Measurements from ENCODE around the gene CCDC40.

The CCDC40 gene

DNA sequence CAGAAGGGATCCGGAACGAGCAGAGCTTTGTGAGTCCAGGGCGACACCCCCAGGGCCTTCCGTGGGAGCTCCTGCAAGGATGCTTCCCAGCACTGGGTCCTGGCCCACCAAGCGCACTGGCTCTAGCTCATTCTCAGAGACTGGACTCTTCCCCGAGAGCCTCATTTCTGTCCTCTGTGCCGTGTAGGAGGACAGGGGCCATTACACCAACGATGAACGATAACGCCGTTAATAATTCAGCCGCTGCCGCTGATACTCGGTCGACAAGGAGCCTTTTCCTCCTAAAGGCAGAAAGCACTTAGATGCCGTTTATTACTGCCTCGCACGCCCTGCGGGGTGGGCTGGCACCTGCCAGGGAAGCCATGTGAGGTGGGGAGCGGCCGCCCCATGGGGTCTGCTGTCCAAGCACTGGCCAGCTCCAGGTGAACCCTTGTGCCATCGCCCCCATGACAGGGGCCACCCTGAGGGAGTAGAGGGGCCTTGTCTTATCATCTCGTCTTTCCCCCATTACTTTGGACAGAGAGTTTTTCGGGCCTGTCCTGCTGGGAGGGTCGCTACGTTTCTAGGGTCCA lies 34.3 kb upstream of the CCDC40 start:
- no peak for DNase-seq

DNA sequence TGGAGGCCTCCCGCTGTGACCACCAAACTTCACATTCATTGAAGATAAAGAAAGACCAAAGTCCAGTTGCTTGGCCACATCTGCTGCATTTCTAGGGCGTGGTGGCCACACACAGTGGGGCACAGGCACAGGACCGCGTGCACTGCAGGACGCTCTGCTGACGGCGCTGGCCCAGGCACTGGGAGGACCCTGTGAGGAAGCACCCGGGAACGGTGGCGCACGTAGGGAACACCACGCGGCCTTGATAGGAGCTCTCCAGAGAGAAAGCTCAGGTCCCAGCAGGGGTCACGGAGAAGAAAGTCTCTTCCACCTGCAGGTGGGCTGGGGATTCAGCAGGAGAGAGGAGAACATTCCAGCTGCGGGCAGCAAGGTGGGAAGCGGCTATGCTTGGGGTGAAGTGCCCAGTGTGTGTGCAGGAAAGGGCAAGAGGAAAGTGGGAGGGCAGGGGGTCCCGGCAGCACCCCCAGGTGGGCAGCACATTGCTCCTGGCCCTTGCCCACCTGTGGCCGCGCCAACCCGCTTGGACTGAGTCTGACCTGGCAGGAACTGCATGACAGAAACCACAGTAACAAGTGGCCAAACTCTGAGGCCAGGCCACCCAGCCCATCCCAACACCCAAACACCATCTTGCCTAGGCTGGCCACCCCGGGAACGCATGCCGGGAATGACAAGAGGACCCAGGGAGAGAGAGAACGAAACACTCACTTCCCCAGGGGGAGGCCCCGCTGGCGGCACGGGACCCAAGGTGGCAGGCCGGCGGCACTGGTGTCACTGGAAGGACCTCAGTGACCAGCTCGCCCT lies 33.6 kb upstream of the CCDC40 start:
- DNase-seq: no peak

DNA sequence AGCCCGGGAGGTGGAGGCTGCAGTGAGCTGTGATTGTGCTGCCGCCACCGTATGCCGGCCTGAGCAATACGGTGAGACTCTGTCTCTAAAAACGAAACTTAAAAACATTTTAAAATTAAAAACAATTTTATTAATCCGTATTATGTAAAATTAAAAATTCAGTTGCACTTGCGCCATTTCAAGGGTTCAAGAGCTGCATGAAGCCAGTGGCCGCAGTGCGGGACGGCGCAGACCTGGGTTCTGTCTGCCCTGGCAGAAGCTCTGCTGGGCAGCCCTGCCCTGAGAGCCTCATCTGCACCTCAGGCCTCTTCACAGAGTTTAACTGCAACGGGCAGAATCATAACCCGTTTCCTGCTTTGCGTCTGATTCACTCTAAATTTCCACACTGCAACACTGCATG lies 32.5 kb upstream of the CCDC40 start:
- DNase-seq: no peak

DNA sequence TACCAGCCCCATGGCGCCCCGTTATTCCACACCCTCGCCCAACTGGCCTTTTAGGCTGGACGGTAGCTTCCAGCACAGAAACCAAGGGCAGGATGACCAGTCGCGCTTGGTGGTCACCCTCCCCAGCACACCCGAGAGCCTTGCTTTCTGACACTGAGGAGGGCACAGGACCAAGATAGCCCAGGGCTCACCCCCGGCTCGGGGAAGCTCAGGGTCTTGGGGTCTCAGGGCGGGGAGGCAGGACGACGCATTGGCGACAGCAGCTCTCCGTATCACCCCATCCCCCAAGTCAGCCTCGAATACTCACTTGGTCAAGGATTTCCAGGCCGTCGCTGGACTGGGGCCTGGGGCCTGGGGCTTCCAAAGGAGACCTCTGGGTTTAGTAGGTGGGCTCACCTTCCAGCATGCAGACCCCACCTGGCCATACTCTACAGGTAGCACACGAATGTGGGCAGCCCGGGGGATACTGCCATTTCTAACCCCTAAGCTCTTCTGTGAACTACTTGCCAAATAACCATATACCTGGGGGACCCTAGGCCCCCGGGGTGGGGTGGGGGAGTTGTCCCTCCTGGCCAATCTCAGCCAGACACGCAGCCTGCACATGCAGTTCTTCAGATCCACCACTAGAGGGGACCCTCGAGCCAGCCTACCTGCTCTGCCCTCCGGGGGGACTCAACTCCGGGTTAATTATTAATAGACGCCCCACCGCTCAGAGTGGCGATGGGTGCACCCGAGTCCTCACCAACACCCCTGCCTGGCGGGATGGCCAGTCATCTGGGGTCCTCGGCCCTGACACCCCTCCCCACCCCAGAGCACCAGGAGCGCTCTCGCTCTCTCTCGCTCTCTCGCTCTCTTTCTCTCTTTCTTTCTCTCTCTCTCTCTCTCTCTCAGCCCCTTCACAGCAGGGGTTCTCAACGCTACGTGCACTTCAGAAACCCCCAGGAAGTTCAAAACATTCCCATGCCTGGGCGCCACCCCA lies 30.8 kb upstream of the CCDC40 start:
- peak; percentile 42 to 78 for DNase-seq

DNA sequence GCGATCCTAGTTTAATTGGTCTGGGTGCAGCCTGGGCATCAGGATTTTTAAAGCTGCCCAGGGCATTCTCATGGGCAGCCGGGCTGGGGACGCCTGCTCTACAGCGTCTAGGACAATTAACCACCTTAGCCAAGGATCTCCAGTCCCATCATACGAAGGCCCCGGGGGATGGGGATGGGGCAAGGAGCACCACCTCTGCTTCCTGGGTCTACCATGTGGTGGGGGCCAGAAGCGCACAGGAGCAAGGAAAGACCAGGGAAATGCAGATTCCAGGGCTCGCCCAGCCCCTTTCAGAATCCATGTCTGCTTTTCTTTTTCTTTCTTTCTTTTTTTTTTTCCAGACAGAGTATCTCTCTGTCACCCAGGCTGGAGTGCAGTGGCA lies 30.1 kb upstream of the CCDC40 start:
- peak in 1 of 2 experiments; percentile 42 for DNase-seq

DNA sequence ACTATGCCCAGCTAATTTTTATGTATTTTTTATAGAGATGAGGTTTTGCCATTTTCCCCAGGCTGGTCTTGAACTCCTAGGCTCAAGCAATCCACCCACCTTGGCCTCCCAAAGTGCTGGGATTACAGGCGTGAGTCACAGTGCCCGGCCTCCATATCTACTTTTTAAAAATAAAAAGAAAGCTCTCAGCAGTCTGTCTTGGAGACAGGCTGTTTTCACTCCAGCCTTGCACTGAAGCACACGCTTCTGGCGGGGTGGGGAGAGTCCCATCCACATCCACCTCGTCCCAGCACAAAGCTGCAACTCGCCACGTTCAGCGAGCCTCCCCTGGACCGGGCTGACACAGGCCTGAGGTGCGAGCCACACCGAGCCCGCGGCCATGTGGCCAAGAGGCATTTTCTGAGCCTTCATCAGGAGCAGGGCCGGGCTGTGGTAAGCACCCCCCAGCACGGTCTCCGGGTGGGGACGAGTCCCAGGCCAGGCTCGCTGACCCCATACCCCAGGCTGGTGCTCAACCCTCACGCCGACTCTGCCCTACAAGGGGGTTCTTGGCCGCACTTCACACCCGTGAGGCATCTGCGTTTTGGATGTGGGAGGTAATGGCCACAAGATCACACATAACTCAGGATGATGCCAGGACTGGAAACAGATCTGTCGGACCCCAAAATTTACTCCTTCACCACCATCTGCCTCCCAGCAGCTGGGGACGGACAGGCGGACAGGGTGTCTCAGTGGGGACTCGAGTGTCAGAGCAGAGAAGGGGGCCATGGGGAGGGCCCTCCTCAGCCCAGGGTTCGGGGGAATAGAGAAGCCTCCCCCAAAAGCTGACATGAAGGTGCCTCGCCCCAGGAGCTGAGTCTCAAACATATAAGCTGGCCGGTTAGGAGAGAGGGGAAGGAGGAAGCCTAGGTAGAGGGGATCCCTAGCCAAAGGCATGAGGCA lies 29.4 kb upstream of the CCDC40 start:
- no peak for DNase-seq

DNA sequence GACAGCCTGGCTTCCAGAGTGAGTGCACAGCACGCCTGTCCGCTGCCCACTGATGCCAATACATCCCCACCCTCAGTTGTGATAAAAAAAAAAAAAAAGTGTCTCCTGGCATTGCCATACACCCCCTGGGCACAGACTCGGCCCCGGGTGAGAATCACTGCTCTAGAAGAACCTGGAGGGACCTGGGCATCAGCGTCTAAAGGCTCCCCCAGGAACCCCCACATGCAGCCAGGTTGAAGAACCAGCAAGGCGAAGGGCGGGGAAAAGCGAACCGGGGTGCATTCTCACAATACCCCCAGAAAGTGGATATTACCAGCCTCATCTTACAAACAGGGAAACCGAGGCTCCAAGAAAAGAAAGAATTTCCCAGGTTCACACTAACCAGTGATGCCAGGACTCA lies 28.5 kb upstream of the CCDC40 start:
- DNase-seq: no peak

DNA sequence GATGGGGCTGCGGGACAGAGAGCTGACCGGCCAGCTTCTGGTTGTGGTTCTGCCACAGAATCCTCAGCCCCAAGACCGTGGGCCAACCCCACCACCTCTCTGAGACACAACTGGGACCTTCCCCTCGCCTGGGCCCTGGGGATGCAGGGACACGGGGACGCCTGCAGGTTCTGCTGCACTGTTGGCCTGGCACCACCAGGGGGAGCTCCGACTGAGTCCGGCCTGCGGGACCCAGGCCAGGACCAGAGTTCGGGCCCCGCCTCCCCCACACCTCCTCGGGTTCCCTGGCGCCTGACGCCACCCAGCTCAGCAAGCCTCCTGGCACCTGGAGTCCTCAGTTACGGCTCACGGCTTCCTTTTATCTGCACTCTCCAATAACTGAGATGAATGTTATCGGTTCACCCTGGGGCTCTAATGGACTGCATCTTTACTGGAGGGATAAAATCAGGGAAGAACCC lies 28.0 kb upstream of the CCDC40 start:
- DNase-seq: peak; percentile 68 to 87

DNA sequence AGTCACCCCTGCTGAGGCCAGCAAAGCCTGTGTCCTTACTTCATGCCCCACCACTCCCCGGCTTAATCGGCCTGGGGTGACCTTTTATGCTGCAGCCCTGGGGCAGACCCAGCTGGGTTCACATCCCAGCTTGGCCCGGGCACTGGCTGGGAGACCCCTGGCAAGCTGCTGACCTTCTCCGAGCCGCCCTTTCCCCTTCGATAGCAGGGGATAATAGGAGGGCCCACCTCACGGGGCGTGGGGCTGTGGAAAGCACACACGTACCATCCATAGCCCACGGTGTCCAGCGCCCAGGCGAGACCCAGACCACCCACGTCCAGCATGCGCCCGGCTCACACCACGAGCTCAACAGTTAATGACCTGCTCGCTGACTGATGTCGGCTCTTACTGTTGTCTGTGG lies 27.6 kb upstream of the CCDC40 start:
- no peak for DNase-seq

DNA sequence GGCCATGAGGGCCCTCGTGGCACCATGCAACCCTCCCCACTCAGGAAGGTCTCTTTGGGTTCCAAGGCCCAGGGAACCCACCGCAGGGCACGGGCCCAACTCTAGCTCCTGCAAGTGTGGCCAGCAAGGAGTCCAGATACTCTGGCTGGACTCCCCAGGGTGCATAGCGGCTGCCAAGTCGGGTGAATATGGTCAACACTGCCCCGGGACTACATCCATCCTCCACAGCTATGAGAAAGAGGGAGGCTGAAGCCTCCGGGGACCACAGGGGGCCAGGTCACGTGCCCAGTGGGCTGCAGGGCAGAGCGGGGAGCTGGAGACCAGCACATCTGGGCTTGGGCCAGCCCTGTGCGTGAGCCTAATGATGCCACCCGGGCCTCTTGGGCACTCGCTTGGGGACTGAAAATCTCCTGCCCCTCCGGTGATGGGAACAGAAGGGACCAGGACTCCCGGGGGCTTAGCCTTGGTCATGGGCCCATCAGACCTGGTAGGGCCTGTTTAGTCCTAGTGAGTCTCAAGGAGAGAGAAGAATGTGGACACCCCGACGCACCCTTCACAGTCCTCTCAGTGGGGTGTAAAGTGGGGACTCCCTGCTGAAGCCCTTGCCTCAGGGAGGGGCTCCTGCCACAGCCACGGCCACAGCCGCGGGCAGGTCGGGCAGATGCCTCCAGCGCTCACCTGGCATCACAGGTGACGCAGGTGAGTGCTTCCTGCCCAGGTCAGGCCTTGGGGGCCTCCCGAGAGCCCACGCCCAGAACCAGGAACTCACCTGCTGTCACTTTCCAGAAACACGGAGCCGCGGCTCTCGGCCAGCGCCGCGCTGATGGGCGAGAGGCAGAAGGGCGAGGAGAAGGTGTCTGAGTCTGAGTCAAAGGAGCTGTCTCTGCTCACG lies 26.8 kb upstream of the CCDC40 start:
- DNase-seq: no peak

DNA sequence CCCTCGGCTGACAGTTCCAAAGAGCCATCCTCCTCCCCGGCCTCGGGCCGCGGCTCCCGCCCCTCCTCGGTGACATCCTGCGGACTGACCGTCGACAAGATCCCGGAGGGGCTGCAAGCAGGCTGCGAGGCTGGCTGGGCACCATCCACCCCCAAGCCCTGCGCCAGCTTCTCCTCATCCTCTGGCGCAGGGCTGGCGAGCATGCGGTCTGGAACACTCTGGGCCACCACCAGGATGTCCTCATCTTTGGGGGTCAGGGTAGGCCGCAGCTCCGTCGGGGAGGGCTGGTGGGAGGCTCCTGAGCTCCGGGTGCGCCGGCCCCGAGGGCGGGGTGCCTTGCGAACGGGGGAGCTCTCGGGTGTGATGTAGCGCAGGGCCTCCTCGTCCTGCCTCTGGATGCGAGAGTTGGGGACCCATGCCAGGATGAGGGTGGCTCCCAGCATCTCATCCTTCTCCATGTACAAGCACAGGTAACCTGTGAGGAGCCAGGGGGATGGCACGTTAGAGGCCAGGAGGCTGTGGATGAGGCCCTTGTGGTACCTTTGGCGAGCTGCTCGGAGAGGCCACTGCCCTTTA lies 26.1 kb upstream of the CCDC40 start:
- DNase-seq: no peak

DNA sequence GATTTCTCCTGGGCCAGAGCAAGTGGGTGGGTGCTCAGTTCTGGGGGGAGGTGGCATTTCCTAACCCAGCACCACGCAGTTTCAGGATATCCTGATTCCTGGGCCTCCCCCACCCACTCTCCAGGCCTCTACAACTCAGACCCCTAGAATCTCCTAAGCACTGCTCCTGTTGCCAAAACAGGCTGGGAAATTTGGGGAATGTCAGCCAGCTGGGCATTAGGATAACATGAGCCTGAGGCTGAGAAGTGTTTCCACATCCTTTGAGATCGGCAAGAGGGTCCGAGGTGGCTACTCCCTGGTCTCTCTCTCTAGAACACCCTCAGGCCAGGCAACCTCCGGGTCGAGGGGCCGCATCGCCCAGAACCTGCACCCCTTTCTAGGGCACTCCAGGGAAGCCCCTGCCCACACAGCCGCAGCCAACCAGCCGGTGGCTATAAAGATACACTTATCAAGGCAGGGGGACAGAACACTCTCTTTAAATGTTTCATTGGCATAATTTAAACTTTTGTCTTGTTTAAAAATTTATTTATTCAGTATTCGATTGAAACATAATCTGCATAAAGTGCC lies 24.4 kb upstream of the CCDC40 start:
- no peak for DNase-seq

DNA sequence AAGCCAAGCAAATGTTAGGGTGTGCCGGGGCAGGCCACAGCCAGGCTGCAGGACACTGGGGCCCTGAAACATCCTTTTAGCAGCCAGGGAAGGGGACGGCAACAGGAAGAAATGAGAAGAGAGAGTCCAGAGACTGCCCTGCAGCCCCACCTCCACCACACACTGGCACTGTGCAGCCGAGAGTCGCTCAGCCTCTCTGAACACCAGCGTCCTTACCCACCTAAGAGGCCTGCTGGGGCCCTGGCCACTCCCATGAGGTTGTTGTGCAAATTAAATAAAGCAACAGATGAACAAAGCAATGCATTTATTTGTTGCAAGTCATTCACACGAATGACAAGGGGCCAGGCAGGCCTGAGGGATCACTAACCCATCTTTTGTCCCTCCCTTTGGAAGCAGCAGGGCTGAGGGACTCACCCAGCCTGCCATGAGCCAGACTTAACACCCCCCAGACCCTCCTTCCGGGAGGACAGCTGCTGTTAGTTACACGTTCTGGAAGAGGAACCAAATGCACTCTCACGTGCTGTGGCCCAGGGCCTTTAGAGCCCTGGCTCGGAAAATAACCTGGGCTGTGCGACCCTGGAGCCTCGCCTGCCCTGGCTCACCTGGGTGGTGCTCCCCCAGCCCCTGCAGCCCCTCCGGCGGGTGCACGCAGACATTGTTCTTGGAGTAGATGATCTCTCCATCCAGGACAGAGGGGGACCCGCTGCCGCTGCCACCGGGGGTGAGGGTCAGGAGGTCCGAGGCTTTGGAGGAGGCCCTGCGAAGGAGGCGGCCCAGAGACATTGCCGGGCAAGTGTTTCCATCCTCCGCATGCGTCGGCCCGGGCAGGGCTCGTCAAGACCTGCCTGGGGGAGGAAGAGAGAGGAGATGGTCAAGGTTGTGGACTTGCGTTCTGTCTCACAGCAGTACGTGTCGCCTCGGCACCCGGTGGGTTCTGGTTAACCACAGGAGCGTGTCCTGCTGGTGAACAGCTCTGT lies 23.4 kb upstream of the CCDC40 start:
- no peak for DNase-seq

DNA sequence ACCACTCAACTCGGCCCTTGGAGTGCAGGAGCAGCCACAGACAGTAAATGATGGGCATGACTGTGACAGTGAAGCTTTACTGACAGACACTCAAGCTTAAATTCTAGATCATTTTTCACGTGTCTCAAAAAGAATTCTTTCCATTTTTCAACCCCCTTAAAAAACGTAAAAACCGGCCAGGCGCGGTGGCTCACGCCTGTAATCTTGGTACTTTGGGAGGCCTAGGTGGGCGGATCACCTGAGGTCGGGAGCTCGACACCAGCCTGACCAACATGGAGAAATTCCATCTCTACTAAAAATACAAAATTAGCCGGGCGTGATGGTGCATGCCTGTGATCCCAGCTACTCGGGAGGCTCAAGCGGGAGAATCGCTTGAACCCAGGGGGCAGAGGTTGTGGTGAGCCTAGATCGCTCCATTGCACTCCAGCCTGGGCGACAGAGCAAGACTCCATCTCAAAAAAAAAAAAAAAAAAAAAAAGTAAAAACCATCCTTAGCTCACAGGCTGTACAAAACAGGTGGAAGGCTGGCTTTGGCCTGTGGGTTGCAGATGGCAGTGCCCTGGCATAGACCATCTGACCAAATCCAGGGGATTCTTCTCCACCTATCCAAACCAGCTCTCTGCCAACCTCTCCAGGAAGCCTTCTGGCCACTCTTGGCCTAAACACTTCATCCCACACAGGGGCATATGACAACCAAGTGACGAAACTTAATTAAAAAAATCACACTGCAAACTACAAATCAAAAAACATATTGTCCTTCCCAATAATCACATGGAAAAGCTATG lies 19.0 kb upstream of the CCDC40 start:
- no peak for DNase-seq

DNA sequence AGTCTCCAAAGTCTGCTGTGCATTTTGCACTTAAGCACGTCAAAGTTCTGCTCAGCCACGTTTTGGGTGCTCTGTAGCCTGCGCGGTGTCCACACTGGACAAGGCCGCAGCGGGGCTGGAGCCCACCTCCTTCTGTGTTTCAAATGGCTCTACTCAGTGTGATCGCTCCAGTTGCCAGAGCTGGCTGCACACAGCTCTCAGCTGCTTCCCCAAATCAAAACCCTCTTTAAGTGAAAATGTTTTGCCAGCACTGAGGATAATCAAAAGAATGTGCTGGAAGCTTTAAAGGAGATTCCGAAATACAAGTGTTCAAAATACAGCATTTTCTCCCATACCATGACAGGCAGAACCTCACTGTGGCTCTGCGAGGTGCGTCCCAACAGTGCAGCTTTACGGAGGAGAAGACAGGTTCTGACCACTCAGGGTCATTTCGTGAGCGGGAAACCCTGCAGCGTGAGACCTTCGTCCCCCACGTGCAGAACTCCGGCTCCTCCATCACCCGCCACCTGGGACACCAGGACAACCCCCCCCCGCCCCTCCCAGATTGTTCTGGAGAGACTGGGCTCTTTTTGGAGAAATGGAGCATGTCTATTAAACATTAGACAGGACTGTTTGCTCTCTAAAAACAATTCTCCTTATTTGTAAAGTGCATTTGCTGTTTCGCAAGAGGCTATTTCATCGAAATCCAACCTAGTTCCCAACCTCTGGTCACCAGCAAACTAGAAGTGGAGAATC lies 17.4 kb upstream of the CCDC40 start:
- DNase-seq: no peak

DNA sequence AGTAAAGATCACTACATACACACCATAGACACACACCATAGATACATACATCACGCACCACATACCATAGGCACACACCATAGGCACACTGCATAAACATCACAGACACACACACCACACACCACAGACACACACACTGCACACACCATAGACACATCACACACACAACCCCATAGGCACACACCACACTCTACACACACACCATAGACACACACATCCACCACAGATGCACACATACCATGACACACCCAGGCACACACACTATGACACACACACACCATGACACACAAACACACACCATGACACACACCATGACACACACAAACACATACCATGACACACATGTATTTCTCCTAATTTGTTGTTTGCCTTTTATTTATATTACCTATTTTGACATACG lies 14.8 kb upstream of the CCDC40 start:
- DNase-seq: no peak

DNA sequence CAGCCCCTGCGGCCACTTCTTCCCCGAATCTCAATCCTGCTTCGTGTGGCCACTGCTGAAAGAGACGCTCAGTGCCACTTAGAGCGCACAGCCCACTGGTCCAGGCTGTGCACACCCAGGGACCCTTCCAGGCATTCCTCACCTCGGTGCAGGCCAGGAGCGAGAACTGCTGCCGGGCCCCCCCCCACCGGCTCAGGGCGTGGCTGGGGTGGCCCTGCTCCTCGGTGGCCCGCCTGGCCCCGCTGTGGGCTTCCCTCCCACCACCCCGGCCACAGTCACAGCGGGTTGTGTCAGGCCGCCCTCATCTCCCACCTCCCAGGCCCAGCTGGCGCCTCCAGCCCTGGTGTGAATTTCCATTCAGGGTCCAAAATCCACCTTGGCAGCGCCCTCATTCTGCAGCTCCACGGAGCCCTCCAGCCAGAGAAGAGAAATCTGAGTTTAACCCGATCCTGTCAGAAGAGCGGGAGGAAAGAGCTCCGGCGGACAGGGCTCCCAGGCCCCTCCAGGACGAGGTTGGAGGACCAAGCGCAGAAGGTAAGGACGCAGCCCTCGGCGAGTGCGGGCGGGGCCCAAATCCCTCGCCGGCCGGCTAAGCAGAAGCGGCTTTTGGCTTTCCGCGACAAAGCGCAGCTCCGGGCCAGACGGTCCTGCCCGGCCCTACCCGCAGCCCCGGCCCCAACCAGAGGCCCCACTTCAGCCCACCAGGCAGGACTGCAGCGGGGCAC lies 12.8 kb upstream of the CCDC40 start:
- DNase-seq: peak; percentile 90 to 95
